ENCODE measurements around the gene APOO.

The APOO gene

DNA sequence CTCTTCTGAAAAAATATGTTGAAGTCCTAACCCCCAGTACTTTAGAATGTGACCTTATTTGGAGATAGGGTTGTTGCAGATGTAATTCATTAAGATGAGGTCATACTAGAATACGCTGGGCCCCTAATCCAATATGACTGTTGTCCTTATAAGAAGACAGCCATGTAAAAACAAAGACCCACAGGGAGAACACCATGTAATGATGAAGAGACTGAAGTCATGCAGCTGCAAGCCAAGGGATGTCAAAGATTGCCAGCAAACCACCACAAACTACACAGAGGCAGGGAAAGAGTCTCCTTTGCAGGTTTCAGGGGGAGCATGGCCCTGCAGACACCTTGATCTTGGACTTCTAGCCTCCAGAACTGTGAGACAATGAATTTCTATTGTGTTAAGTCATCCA is 37.5 kb upstream of the APOO start:
- intact Hi-C loops (cut with DNase I; ENCODE audit: low total_unique reads), result no loop called here
- TF ChIP-seq, protein P1, sequence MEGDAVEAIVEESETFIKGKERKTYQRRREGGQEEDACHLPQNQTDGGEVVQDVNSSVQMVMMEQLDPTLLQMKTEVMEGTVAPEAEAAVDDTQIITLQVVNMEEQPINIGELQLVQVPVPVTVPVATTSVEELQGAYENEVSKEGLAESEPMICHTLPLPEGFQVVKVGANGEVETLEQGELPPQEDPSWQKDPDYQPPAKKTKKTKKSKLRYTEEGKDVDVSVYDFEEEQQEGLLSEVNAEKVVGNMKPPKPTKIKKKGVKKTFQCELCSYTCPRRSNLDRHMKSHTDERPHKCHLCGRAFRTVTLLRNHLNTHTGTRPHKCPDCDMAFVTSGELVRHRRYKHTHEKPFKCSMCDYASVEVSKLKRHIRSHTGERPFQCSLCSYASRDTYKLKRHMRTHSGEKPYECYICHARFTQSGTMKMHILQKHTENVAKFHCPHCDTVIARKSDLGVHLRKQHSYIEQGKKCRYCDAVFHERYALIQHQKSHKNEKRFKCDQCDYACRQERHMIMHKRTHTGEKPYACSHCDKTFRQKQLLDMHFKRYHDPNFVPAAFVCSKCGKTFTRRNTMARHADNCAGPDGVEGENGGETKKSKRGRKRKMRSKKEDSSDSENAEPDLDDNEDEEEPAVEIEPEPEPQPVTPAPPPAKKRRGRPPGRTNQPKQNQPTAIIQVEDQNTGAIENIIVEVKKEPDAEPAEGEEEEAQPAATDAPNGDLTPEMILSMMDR (IDR thresholded peaks at IDR 0.05), result no peak
- no peak for DNase-seq

DNA sequence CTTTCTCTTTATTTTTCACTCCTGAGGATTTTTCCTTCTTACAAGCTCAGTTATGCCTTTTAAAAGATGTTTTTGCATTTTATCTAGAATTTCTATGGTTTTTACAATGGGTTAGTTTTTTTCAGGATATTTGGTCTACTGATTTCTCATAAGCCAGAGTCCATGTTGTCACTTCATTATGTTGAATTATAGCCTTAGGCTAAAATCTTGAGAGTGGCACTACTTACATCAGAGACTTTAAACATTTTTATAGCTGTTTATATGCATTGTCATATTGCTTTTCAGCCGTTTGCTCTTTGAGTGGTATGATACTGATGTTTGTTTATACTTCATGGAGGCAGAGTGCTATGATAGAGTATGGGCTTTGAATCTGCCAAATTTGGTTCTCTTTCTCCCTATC is 36.5 kb upstream of the APOO start:
- DNase-seq, result no peak
- H3K4me1 ChIP-seq, result no peaks in the 10 kb centered on the region

More for the DNA sequence above, 37.5 kb upstream of the APOO start:
- Histone ChIP-seq H3K4me3 (no peak overlapping the region), H3K27ac (no peak overlapping the region), H3K27me3 (no peaks in the 10 kb centered on the region), H3K9me3 (no peaks in the 10 kb centered on the region), H3K36me3 (no peaks in the 10 kb centered on the region), H3K4me1 (no peaks in the 10 kb centered on the region)

DNA sequence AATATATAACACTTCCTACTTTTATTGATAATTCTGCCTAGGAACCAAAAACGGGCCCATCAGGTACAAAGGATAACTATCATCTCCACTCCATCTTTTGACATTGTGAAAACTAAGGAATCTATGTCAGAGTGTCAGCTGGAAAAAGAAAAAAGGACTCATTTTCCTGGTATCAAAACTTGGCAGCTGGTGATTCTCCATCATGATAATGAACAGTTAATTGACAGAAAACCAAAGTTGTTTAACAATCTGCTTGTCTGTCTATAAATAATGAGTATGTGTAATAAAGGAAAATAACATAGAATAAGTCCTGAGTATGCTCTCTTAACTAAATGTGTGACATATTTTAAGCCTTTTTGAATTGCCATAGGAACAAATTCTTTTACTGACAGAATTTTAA is 31.5 kb upstream of the APOO start:
- Histone ChIP-seq H3K4me1 (no peaks in the 10 kb centered on the region), H3K27ac (no peak overlapping the region), H3K27me3 (no peaks in the 10 kb centered on the region), H3K9me3 (no peaks in the 10 kb centered on the region), H3K4me3 (no peak overlapping the region), H3K36me3 (no peaks in the 10 kb centered on the region)
- TF ChIP-seq, protein P1 (IDR thresholded peaks at IDR 0.05), result no peak
- DNase-seq, result no peak
- intact Hi-C loops (cut with DNase I; ENCODE audit: low total_unique reads), result no loop called here

More for the DNA sequence above, 36.5 kb upstream of the APOO start:
- TF ChIP-seq, protein P1 (IDR thresholded peaks at IDR 0.05), result no peak
- intact Hi-C loops (cut with DNase I; ENCODE audit: low total_unique reads), result no loop called here
- Histone ChIP-seq H3K4me3 (no peak overlapping the region), H3K9me3 (no peaks in the 10 kb centered on the region), H3K27ac (no peak overlapping the region), H3K27me3 (no peaks in the 10 kb centered on the region), H3K36me3 (no peaks in the 10 kb centered on the region)

DNA sequence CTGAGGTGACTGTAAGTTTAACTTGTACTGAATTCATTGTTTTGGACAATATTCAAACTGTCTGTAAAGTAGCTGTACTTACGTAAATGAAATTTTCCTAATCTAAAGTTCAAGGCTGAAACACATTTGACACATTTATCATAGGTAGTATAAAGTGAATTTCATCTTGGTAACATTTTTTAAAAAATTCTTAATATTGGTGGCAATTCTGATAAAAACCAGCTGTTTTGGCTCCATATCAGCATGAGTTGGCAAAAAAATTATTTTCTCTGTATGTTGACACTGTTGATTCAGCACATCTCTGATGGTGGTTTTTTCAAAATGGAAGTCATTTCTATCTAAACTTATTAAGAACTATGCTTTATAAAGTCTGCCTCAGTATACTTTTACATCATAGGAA is 31.0 kb upstream of the APOO start:
- Histone ChIP-seq H3K9me3 (no peaks in the 10 kb centered on the region), H3K4me3 (no peak overlapping the region), H3K27me3 (no peaks in the 10 kb centered on the region), H3K4me1 (no peaks in the 10 kb centered on the region), H3K27ac (no peak overlapping the region), H3K36me3 (no peaks in the 10 kb centered on the region)
- DNase-seq, result no peak
- intact Hi-C loops (cut with DNase I; ENCODE audit: low total_unique reads), result no loop called here
- TF ChIP-seq, protein P1 (IDR thresholded peaks at IDR 0.05), result no peak

DNA sequence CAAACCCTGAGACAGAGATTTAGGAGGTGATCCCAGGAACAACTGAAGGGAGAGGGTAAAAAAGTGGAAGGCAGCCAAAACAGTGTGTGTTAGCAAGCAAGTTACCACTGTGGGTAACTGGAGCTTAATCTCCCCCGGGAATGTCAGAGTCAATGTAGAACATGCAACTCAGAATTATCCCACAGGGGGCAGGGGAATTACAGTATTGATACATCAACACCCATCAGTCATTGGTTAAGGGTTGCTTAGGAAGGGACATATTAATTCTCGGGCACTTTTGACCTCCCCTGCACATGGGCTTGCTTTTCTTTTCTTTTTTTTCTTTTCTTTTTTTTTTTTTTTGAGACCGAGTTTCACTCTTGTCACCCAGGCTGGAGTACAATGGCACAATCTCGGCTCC is 29.4 kb upstream of the APOO start:
- no peaks in the 10 kb centered on the region for H3K4me1 ChIP-seq
- H3K9me3 ChIP-seq, result no peaks in the 10 kb centered on the region
- H3K27me3 ChIP-seq, result no peaks in the 10 kb centered on the region
- TF ChIP-seq, protein P1 (IDR thresholded peaks at IDR 0.05), result no peak
- no peaks in the 10 kb centered on the region for H3K36me3 ChIP-seq
- H3K4me3 ChIP-seq, result no peak overlapping the region
- DNase-seq, result no peak
- intact Hi-C loops (cut with DNase I; ENCODE audit: low total_unique reads), result no loop called here
- no peak overlapping the region for H3K27ac ChIP-seq

DNA sequence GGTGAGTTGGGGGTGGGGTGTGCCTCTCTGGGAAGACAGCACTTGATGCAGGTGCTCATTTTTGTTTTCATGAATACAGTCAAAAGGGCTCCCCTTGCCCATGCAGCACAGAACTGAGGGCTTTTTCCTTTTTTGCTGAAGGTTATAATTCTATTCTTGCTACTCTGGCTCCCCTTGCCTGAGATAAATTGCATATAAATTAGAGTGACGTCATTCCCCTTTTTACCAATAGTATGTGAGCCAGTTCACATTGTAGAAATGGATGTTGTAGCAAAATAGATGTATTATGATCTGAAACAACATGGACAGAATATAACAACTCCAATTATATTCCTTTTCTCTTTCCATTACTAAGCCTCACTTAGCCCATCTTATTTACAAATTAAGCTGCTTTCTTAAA is 28.4 kb upstream of the APOO start:
- Histone ChIP-seq H3K4me1 (no peaks in the 10 kb centered on the region), H3K27ac (no peak overlapping the region), H3K4me3 (no peak overlapping the region), H3K9me3 (no peaks in the 10 kb centered on the region), H3K27me3 (no peaks in the 10 kb centered on the region), H3K36me3 (no peaks in the 10 kb centered on the region)
- TF ChIP-seq, protein P1 (IDR thresholded peaks at IDR 0.05), result no peak
- intact Hi-C loops (cut with DNase I; ENCODE audit: low total_unique reads), result no loop called here
- DNase-seq, result no peak
